Hypothalamus (tissue), 51 donors: ENCODE results near the gene XPR1.
A peak's percentile ranks its signal among the peaks of the same experiment; 100 is the strongest.

Experiments used
- DNase-seq, 51 donors: peaks; one replicate each; lab custom pipeline; 2025; lab: John Stamatoyannopoulos, UW

Gene XPR1

GRCh38 chr1:180909462-180909976 lies 277.7 kb downstream of the XPR1 start:
- DNase-seq: no peak

- DNase-seq: peak in 7 of 51 donors; percentile 6 to 53 (median 15)
Measured at GRCh38 chr1:180911640-180912191, 279.9 kb downstream of the XPR1 start.

- peak in 11 of 51 donors; percentile 12 to 61 (median 34) for DNase-seq
Measured at GRCh38 chr1:180912211-180912800, 280.5 kb downstream of the XPR1 start.

GRCh38 chr1:180912801-180913565 lies 281.2 kb downstream of the XPR1 start, which contains the start of gene KIAA1614:
Gene KIAA1614 (plus strand): TSS chr1:180912897. CDS start chr1:180913244, 347 bp downstream.
- peak in 26 of 51 donors; percentile 20 to 65 (median 36) for DNase-seq

- no peak for DNase-seq
Measured at GRCh38 chr1:180915426-180915965, 283.7 kb downstream of the XPR1 start.

- no peak for DNase-seq
Measured at GRCh38 chr1:180916012-180916770, 284.4 kb downstream of the XPR1 start.

- DNase-seq: no peak
Measured at GRCh38 chr1:180916771-180917170, 284.9 kb downstream of the XPR1 start.

- no peak for DNase-seq
Measured at GRCh38 chr1:180917306-180918065, 285.7 kb downstream of the XPR1 start.

- no peak for DNase-seq
Measured at GRCh38 chr1:180918519-180918918, 286.7 kb downstream of the XPR1 start.

- no peak for DNase-seq
Measured at GRCh38 chr1:180919183-180919700, 287.4 kb downstream of the XPR1 start.

GRCh38 chr1:180920193-180920592 lies 288.4 kb downstream of the XPR1 start:
- DNase-seq: no peak

- DNase-seq: no peak
Measured at GRCh38 chr1:180920702-180921101, 288.9 kb downstream of the XPR1 start.

GRCh38 chr1:180921386-180921785 lies 289.6 kb downstream of the XPR1 start:
- no peak for DNase-seq

- no peak for DNase-seq
Measured at GRCh38 chr1:180921891-180922630, 290.2 kb downstream of the XPR1 start.

- no peak for DNase-seq
Measured at GRCh38 chr1:180922631-180923015, 290.8 kb downstream of the XPR1 start.

- no peak for DNase-seq
Measured at GRCh38 chr1:180923021-180923841, 291.4 kb downstream of the XPR1 start.

- no peak for DNase-seq
Measured at GRCh38 chr1:180923887-180924286, 292.1 kb downstream of the XPR1 start.

GRCh38 chr1:180924939-180925338 lies 293.1 kb downstream of the XPR1 start:
- no peak for DNase-seq
